Mesenteric fat pad (tissue), 1 donor: Measurements from ENCODE around the gene CHID1. TPM values are rescaled to one million over a fixed set of nuclear protein-coding genes. Genes with fewer than 3 reads are reported as not detected.
A peak's percentile ranks its signal among the peaks of the same experiment; 100 is the strongest.

Experiments used
- DNase-seq: peaks from one replicate; pipeline ENCODE4 v3.0.0-alpha.2; 2020; ENCODE audit warnings: low spot score
- long read RNA-seq: library from polyadenylated mRNA; unstranded; transcript quantifications from one replicate; pipeline ENCODE4 v2.0.0, GENCODE V29; 2020
- total RNA-seq: library from RNA; stranded (reverse); fragmentation: NEBNext Ultra II Directional; extraction: Animal tissue kit (Norgen Biotek cat#: 25700); gene quantifications from one replicate; pipeline ENCODE4 v1.2.1, GENCODE V29; 2021
- donor health status: DM: yes; HTN: yes; CAD: no.

Gene CHID1
- 72.1 TPM for total RNA-seq
- long read RNA-seq, transcript CHID1-202 (12 exons, 1,289 nt) = minor isoform, 11 of 326 reads
- long read RNA-seq, transcript CHID1-201 (13 exons, 3,374 nt) = major isoform, 172 of 326 reads
- long read RNA-seq, transcript CHID1-203 (14 exons, 1,477 nt) = minor isoform, 50 of 326 reads
- long read RNA-seq, transcript CHID1-204 (13 exons, 3,537 nt) = minor isoform, 7 of 326 reads
- long read RNA-seq, partial matches to known transcripts = 24 of 326 reads
- long read RNA-seq, other reads (novel, unspliced or antisense) = 62 of 326 reads

GRCh38 chr11:910589-911030, at the start of gene CHID1:
TSS of gene CHID1 (minus strand) at chr11:910810. CDS start at chr11:904816, 5,994 bp downstream.
- DNase-seq = peak; percentile 96

- no peak for DNase-seq
Observed at GRCh38 chr11:959608-960007, 49.0 kb upstream of the CHID1 start.

GRCh38 chr11:959027-959426, 48.4 kb upstream of the CHID1 start:
- no peak for DNase-seq

GRCh38 chr11:958101-958500, 47.5 kb upstream of the CHID1 start:
- no peak for DNase-seq

GRCh38 chr11:957212-957920, 46.8 kb upstream of the CHID1 start:
- no peak for DNase-seq

- no peak for DNase-seq
Observed at GRCh38 chr11:955154-956063, 44.8 kb upstream of the CHID1 start.

- no peak for DNase-seq
Observed at GRCh38 chr11:954392-955153, 44.0 kb upstream of the CHID1 start.

- DNase-seq = no peak
Observed at GRCh38 chr11:953512-953911, 42.9 kb upstream of the CHID1 start.

GRCh38 chr11:952406-953385, 42.1 kb upstream of the CHID1 start:
- no peak for DNase-seq

GRCh38 chr11:951507-951906, 40.9 kb upstream of the CHID1 start:
- DNase-seq = no peak

GRCh38 chr11:947744-948143, 37.1 kb upstream of the CHID1 start:
- no peak for DNase-seq

- DNase-seq = no peak
Observed at GRCh38 chr11:945986-946385, 35.4 kb upstream of the CHID1 start.

- DNase-seq = no peak
Observed at GRCh38 chr11:944711-945470, 34.3 kb upstream of the CHID1 start.

- DNase-seq = no peak
Observed at GRCh38 chr11:942823-943222, 32.2 kb upstream of the CHID1 start.

GRCh38 chr11:940496-941135, 30.0 kb upstream of the CHID1 start:
- no peak for DNase-seq

- DNase-seq = no peak
Observed at GRCh38 chr11:937841-938261, 27.2 kb upstream of the CHID1 start.

GRCh38 chr11:936199-936598, 25.6 kb upstream of the CHID1 start:
- DNase-seq = no peak

GRCh38 chr11:934527-934926, 23.9 kb upstream of the CHID1 start:
- no peak for DNase-seq

- no peak for DNase-seq
Observed at GRCh38 chr11:933936-934335, 23.3 kb upstream of the CHID1 start.
